ENCODE data around the gene APP. TPM values are rescaled to one million over a fixed set of nuclear protein-coding genes. Genes with fewer than 3 reads are reported as not detected.

Gene APP
- total RNA-seq, 4 donors from 2014 or later = 209 to 297 (median 240) TPM

GRCh38 chr21:25887166-25887565 is 283.4 kb downstream of the APP start:
- Histone ChIP-seq H3K27me3 (no peaks in the 10 kb centered on the region), H3K4me1 (peaks cover 0 to 4% (median 0%) of the 10 kb centered on the region in 4 donors), H3K9me3 (no peaks in the 10 kb centered on the region), H3K27ac (peak overlapping the region in 1 of 4 donors; percentile 46), H3K36me3 (peaks cover 0 to 9% (median 0%) of the 10 kb centered on the region in 3 donors), H3K4me3 (no peak overlapping the region)
- TF ChIP-seq CTCF (IDR thresholded peaks at IDR 0.05) (peak in 3 of 6 experiments; percentile 25 to 45 (median 40)), POLR2A (IDR thresholded peaks at IDR 0.05) (no peak)
- DNase-seq = no peak

GRCh38 chr21:25885880-25886279 is 284.7 kb downstream of the APP start:
- Histone ChIP-seq H3K4me3 (no peak overlapping the region), H3K27me3 (no peaks in the 10 kb centered on the region), H3K4me1 (peaks cover 0 to 4% (median 0%) of the 10 kb centered on the region in 4 donors), H3K27ac (no peak overlapping the region), H3K9me3 (no peaks in the 10 kb centered on the region), H3K36me3 (peaks cover 0 to 1% (median 0%) of the 10 kb centered on the region in 3 donors)
- no peak for DNase-seq
- TF ChIP-seq CTCF (IDR thresholded peaks at IDR 0.05) = no peak
- TF ChIP-seq POLR2A (IDR thresholded peaks at IDR 0.05) = no peak

GRCh38 chr21:25885405-25885804 is 285.2 kb downstream of the APP start:
- Histone ChIP-seq H3K4me3 (no peak overlapping the region), H3K4me1 (peaks cover 0 to 4% (median 0%) of the 10 kb centered on the region in 4 donors), H3K36me3 (peaks cover 0 to 4% (median 0%) of the 10 kb centered on the region in 3 donors), H3K27ac (peak overlapping the region in 1 of 4 donors; percentile 44), H3K27me3 (no peaks in the 10 kb centered on the region), H3K9me3 (no peaks in the 10 kb centered on the region)
- TF ChIP-seq CTCF (IDR thresholded peaks at IDR 0.05) (no peak), POLR2A (IDR thresholded peaks at IDR 0.05) (no peak)
- DNase-seq = no peak

- no peaks in the 10 kb centered on the region for H3K27me3 ChIP-seq
- TF ChIP-seq CTCF (IDR thresholded peaks at IDR 0.05) = no peak
- no peak for DNase-seq
- H3K4me3 ChIP-seq = no peak overlapping the region
- peaks cover 0 to 8% (median 0%) of the 10 kb centered on the region in 3 donors for H3K36me3 ChIP-seq
- H3K9me3 ChIP-seq = no peaks in the 10 kb centered on the region
- H3K27ac ChIP-seq = no peak overlapping the region
- H3K4me1 ChIP-seq = peaks cover 0 to 4% (median 0%) of the 10 kb centered on the region in 4 donors
These were observed 286.3 kb downstream of the APP start for GRCh38 chr21:25884311-25884710.

- DNase-seq = peak; percentile 38 to 85 (median 64)
- Histone ChIP-seq H3K36me3 (peaks cover 0 to 8% (median 0%) of the 10 kb centered on the region in 3 donors), H3K9me3 (no peaks in the 10 kb centered on the region), H3K4me3 (no peak overlapping the region), H3K27me3 (no peaks in the 10 kb centered on the region), H3K27ac (no peak overlapping the region), H3K4me1 (no peaks in the 10 kb centered on the region)
- TF ChIP-seq CTCF (IDR thresholded peaks at IDR 0.05) = peak; percentile 52 to 86 (median 84)
- no peak for TF ChIP-seq POLR2A (IDR thresholded peaks at IDR 0.05)
These were observed 288.8 kb downstream of the APP start for GRCh38 chr21:25881524-25882376.
